Activated CD8-positive, alpha-beta memory T cell treated with anti-CD3 and anti-CD28 coated beads for 1 hour (primary cell): ENCODE measurements around the gene C4orf33.
"Not testable (repeated sequence)": the region's sequence is repeated elsewhere in the genome, so short reads cannot be mapped to it uniquely, and the experiment has no call there.

ENCODE experiments used
- DNase-seq, 2 donors: peaks; one replicate each; pipeline ENCODE4 v3.0.0-alpha.2; 2020; ENCODE audit warnings: low read depth in 1 of 2; ENCODE audit errors: extremely low read depth in 1 of 2

Gene C4orf33, protein sequence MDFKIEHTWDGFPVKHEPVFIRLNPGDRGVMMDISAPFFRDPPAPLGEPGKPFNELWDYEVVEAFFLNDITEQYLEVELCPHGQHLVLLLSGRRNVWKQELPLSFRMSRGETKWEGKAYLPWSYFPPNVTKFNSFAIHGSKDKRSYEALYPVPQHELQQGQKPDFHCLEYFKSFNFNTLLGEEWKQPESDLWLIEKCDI

DNA sequence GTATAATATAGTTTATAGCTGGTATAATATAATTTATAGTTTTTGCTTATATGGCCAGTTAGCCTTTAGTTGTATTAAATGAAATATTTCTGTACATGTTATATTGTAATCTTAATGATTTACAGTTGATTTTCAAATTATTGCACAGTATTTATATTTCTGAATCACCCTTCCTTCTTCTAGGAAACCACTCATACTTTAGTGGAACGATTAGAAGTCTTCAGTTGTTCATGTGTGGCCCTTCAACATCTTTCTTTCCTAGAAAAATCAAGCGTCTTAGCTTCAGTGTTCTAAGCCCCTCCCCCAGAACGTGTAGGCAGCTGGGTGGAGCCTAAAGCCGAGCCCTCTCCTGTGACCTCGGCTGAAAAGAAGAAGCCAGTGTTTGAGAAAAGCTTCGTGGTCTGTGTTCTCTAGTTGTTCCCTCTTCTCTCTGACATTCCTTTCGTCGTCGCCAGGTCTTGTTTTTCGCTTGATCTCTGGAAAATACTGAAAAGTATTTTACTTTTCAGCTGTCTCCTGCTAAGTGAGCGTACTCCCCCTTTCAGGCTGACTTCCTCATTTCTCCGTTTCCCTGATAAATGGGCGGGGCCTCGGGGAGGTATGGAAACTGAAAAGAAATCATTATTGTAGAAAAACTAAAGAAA is at the start of gene C4orf33:
Gene C4orf33, plus strand, starts transcription at position 342 of the 644 bp plus-strand sequence. CDS start 6,459 bp downstream, outside the sequence.
- peak; percentile 41 to 57 for DNase-seq

DNA sequence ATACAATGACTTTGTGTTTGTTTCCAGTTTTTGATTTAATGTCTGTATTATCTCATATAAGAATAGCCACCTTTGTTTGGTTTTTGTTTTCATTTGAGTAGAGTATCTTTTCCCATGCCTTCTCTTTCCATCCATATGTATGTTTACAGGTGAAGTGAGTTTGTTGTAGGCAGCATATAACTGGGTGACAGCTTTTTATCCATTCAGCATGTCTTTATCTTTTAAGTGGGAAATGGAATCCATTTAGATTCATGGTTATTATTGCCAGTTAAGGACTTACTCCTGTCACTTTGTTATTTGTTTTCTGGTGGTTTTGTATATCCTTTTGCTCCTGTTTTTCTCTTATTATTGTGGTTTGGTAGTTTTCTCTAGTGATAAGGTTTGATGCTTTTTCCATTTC is 36.9 kb upstream of the C4orf33 start:
- DNase-seq = no peak

DNA sequence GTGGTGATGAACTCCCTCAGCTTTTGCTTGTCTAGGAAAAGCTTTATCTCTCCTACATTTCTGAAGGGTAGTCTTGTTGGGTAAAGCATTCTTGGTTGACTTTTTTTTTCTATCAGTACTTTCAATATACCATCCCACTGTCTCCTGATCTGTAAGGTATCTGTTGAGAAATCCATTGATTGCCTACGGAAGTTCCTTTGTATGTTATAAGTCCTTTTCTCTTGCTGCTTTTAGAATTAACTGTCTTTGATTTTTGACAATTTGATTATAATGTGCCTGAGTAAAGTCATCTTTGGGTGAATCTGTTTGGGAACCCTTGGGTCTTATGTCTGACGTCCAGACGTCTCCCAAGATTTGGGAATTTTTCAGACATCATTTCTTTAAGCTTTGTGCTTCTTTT is 33.4 kb upstream of the C4orf33 start:
- DNase-seq = no peak

DNA sequence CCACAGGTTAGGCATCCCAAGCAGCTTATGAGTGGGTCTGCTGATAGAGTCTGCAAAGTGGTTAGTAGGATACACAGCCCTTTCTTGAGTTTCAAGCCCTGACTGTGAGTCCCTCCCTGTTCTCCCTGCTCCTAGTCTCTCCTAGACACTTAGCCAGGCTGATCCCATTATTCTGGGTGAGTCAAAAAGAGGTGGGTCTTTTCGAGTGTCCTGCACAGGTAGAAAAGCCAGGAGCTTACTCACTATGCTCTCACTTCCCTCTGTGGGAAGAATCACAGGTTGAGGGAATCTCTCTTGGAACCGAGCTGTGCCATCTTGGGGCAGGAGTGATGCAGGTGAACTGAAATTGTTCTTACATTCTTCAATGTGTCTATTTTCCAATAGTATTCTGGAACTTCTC is 32.3 kb upstream of the C4orf33 start:
- DNase-seq = no peak

DNA sequence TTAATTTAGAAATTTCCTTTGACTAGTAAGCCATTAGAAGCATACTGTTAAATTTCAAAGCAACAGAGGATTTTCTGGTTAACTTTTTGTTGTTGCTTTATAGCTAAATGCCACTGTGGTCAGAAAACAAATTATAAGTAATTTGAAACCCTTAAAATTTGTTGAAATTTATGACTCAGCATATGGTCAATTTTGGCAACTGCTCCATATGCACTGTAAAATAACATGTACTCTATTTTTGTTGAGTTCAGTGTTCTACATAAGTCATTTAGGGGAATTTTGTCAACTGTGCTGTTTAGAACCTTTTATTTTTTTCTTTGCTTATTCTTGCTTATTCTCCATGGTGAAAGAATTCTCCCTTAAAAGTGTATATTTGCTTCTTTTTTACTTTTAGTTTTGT is 31.2 kb upstream of the C4orf33 start:
- no peak for DNase-seq

DNA sequence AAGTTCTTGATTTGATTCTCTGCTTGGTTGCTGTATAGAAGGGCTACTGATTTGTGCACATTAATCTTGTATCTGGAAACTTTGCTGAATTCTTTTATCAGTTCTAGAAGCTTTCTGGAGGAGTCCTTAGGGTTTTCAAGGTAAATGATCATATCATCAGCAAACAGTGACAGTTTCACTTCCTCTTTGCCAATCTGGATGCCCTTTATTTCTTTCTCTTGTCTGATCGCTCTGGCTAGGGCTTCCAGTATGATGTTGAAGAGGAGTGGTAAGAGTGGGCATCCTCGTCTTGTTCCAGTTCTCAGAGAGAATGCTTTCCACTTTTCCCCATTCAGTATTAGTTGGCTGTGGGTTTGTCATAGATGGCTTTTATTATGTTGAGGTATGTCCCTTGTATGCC is 26.4 kb upstream of the C4orf33 start:
- DNase-seq = not testable (repeated sequence)

DNA sequence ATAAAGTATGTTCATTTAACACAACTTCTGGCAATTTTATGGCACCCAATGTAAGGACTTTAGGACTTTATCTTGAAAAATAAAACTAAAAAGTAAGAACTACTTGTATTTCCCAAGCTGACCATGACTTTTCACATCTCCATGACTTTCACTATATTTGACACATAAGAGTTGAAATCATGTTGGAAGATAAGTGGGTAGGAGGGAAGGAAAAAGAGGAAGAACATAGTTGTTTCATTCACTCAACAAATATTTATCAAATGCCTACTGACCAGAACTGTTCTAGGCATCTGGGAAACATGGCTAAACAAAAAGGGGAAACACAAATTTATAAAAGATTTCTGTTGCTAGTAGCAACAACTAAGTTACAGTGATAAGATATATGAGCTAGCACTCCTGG is 18.6 kb upstream of the C4orf33 start:
- DNase-seq = no peak

DNA sequence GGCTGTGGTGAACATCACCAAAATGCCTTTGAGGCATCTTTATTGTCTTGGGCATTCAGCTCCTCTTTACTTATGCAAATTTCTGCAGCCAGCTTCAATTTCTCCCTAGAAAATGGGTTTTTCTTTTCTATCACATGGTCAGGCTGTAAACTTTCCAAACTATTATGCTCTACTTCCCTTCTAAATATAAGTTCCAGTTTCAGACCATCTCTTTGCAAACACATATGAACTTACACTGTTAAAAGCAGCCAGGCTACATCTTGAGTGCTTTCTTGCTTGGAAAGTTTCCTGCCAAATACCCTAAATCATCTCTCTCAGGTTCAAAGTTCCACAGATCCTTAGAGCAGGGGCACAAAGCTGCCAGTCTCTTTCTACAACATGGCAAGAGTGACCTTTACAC is 15.8 kb upstream of the C4orf33 start:
- DNase-seq = no peak

DNA sequence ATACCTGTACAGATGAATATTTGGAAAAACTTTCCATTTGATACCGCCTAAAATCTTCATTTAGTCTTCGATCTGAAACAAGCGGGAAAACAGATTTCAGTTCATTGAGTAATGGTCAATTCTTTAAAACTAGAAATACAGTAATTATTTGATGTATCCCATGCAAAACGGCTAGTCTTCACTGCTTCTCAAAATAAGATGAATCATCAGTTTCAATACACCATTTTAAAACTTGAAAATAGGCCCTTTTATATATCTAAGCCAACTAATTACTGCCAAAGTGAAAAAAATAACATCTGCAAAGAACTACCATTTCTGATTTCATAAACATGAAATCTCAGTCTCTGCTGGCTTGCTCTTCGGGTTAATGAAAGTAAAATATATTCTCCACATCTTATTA is 13.7 kb upstream of the C4orf33 start:
- DNase-seq = no peak

DNA sequence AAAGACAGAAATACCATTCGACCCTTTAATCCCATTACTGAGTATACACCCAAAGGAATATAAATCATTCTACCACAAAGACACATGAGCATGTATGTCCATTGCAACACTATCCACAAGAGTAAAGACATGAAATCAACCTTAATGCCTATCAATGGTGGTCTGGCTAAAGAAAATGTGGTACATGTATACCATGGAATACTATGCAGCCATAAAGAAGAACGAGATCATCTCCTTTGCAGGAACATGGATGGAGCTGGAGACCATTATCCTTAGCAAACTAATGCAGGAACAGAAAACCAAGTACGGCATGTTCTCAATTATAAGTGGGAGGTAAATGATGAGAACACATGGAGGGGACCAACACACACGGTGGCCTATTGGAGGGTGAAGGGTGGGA is 10.5 kb upstream of the C4orf33 start:
- no peak for DNase-seq

DNA sequence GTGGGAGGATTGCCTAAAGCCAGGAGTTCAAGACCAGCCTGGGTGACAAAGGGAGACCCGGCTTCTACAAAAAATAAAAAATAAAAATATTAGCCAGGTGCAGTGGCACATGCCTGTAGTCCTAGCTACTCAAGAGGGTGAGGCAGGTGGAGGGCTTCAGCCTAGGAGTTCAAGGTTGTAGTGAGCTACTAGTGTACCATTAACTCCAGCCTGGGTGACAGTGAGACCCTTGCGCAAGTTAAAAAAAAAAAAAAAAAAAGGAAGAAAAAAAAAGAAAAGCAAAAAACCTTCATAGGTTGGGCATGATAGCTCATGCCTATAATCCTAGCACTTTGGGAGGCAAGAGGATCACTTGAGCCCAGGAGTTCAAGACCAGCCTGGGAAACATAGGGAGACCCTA is 8.4 kb upstream of the C4orf33 start:
- no peak for DNase-seq

DNA sequence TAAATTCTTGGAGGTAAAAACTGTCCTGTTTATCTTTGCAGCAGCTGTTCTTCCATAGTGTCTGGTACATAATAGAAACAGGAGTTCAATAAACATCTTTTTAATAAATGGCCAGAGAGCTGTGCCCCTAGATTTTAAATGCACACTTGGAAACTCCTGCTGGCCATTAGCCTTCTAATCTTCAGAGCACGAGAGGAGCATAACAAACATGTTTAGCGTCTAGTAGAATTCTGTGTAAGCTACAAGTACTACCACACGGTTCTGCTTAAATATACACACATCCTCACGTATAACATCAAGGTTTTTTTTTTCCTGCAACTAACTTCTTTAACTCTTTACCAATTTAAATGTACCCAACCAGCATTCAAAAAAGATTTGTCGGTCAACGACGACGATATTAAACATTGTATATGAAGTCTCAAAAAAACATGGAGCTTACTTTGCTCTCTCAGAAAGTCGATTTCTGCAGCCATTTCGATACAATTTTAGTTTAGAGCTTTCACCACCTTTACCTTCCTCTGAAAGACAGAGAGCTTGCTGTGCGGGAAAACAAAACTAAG is 3.2 kb upstream of the C4orf33 start:
- DNase-seq = no peak

DNA sequence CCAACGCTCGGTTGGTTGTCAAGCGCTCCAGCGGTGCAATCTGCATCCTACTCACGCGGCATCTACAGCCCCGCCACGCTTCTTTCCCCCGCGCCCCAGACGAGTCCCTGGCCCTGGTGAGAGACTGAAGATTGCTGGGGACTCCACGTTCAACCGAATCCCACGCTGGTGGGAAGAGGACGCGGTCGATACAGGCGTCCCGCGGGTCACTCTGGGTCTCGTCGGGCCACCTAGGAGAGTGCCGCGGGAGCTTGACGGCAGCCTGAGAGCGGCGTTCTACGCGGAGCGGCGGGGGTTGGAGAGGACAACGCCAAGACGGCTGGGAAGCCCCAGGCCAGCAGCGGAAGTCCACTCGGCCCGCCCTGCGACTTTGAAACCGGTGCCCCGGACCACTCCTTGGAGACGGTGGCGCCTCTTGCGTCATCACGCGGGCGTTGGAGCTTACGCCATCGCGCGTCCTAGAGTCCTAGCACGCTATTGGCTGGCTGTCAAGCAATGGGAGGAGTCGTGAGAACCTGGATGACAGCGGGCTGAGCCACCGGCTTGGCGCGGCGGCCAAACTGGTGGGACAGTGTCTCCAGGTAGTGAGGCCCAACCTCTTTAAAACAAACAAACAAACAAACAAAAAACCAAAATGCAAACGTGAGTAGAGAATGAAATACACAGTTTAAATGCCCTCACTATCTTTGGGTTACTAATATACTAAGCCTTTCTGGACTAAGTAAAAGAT is 2.6 kb upstream of the C4orf33 start, which contains the start of gene SCLT1:
Gene SCLT1, minus strand, starts transcription at position 349 of the 730 bp plus-strand sequence. CDS start 436 bp downstream, outside the sequence.
- peak; percentile 85 to 92 for DNase-seq

DNA sequence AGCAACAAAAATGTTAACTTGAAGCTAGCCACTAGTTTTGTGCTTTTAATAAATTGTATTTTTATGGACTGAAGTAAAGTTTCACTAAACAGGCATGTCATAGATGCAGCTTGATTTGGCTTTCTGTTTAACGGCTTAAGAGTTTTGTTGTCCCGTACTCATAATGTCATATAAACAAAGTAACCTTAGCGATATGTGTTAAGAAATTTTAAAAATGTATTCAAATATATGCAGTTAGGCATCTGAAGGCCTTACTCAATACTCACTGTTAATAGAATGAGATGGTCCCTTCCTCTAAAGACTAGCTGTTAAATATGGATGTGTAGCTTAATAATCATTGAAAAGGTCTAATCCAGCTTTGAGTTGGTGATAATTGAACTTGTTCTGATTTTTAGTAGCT is 1.6 kb upstream of the C4orf33 start:
- DNase-seq = no peak

DNA sequence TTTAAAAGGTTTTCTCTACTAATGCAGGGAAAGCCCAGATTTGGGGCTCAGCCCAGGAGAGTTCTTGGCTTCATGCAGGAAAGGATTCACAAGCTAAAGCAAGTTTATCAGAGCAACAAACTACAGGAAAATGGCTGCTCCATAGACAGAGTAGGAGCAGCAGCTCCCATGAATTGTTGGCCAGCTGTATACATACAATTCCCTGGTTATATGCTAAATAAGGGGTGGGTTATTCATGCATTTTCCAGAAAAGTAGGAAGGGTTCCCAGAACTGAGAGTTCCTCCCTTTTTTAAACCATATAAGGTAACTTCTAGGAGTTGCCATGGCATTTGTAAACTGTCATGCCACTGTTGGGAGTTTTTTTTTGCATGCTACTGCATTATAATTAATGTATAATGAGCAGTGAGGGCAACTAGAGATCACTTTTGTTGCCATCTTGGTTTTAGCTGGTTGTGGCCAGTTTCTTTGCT is 2.6 kb downstream of the C4orf33 start:
- no peak for DNase-seq

DNA sequence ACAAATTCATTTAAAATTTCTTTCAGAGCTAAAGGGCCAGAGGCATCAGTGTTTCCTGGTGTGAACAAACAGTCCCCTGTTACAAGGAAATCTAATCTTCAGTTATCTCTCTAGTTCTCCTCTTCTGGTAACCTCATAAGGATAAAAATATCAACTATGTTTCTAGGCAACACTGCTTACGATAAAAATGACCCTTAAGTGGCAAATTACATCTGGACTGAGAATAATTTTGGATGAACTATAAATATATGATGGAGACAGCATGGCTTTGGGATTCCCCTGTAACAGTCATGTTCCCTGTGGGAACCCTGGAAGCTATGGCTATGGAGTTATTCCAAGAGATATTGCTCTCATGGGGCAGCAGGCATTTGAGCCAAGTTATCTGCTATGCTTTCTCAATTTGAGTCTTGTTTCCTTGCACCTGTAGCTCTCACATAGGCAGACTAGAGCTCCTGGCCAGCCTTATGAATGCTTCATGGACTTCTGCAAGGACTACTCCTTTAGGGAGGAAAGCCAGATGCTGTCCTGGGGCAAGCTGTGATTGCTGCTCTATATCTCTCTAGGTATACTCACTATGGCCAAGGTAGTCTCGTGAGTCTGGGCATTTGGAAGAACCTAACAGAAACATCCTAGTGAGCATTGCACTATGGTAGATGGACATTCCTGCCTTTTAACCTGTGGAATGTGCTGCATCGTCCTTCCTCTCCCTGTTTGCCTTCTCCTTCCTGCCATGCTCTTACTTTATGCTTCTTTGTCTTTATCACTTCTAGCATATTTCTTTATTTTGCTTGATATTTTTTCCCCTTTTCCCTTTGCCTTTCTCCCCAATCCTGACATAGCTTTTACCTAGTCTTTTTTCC is 14.2 kb downstream of the C4orf33 start:
- no peak for DNase-seq

DNA sequence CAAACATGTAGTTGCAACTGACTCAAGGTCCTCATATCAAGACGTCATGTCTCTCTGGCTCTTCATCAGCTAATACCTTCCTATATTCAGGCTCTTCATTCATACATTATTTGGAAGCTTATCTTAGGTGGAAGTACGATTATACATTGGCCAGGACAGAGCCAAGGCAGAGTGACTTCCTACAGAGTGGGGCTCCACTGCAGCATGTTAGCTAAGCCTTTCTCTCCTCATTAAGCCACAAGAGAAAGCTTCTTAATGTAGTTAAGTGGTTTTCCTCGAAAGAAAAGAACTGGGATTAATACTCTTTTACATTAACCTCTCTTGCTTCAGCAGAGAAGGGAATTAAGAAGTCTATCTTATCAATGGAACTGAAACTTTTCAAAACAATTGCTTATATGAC is 15.0 kb downstream of the C4orf33 start:
- no peak for DNase-seq

DNA sequence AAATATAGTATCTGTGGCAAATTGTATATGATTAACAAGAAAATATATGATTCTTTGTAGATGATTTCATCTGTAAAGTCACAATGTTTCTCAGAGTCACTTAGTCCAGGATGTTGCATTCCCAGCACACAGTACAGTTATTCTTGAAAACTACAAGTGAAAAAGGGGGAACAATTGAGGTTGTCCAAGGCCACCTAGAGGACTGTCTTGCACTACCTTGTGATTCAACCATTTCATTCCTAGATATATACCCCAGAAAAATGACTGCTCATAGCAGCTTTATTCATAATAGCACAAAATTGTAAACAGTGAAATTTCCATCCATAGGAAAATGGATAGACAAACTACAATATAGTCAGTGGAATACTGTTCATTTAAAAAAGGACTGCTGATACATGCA is 16.0 kb downstream of the C4orf33 start:
- no peak for DNase-seq

DNA sequence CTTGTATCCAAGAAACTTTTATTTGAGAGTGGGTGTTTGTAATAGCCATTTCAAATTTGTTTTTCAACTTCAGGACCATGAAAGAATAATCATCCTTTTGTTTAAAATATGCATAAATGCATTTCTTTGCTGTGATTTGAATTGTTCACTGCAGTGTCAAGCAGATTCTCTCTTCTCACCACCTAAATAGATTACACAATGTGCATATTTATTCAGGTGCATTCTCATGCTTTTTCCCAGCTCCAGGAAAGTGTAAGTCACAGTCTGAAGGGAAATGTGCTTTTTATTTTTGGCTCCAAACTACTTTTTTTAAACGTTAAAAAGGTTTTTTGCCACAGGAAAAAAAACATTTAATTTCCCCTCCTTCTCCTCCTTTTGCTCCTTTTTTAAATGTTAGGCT is 17.5 kb downstream of the C4orf33 start:
- DNase-seq = no peak

DNA sequence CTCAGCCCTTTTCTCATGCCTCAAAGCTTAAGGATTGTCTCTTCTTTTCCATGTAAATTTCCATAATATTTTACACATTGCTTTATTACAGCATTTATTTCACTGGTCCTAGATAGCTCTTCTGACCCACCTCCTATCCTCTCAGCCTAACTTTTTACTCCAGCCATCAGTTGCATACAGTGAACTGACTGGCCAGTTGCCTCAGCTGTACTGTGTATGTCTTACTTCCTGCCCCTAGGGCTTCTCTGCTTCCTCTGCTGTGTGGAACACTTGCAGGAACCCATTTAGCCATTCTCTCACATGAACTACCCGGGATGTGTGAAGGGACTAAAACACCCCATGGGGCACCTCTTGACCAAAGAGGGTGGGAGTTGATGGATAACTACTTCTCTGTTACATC is 18.0 kb downstream of the C4orf33 start:
- no peak for DNase-seq

DNA sequence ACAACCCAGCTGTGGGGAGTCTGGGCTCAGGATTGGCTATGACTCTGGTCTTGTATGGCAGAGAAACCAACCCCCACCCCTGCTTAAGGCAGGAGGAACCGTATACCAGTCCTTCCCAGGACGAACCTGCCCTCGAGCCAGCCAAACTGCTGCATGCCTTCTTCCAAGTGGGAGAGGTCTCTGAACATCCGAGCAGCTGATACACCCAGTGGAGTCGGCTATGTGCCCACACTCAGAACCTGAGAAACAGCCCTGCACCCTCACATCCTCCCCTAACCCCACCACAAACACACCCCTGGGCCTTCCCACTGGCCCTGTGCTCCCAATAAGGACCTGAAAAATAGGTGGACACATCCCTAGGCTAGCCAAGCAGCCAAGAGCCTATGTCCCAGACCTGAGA is 21.8 kb downstream of the C4orf33 start:
- no peak for DNase-seq
